ENCODE measurements around the gene PTPRG. TPM values are rescaled to one million over a fixed set of nuclear protein-coding genes. Genes with fewer than 3 reads are reported as not detected.

The PTPRG gene
- total and polyA plus RNA-seq, 10 of the 15 experiments (the other 5 are each of a cell fraction or from before 2014, with no cell fraction given), result 0.29 to 20.7 (median 1.4) TPM

GRCh38 chr3:62070891-62071290 lies 509.5 kb downstream of the PTPRG start:
- Histone ChIP-seq H3K4me2 (ENCODE audit: control insufficient read depth, insufficient read depth) (no peak overlapping the region), H3K9ac (ENCODE audit: control insufficient read depth, insufficient read depth, low read length) (no peak overlapping the region), H3K4me1 (ENCODE audit: control insufficient read depth, insufficient read depth, low read length) (no peaks in the 10 kb centered on the region), H3K27me3 (replicated peaks in 1 of 2; ENCODE audit: control insufficient read depth in 2 of 2, insufficient read depth in 2 of 2, low read length in 1 of 2) (no peaks in the 10 kb centered on the region), H2AFZ (ENCODE audit: control insufficient read depth, low read depth, low read length) (no peak overlapping the region), H3K27ac (ENCODE audit: control insufficient read depth, insufficient read depth) (no peak overlapping the region), H4K20me1 (ENCODE audit: control insufficient read depth, insufficient read depth) (no peaks in the 10 kb centered on the region), H3K79me2 (ENCODE audit: control insufficient read depth, insufficient read depth, low read length) (no peaks in the 10 kb centered on the region), H3K4me3 (no peak overlapping the region), H3K36me3 (ENCODE audit: control insufficient read depth in 2 of 2, insufficient read depth in 2 of 2, low read length in 1 of 2) (no peaks in the 10 kb centered on the region), H3K9me3 (replicated peaks; ENCODE audit: control insufficient read depth, insufficient read depth, low read length) (no peaks in the 10 kb centered on the region)
- FAIRE-seq, result no peak
- SMC1A ChIA-PET (ENCODE audit: uncharacterized antibody, unreplicated experiment), result interaction anchor here (0.6 to 2.1 kb wide), 10 partner anchors 9 to 504 kb away, joined by 3 to 5 read pairs (median 3); no protein-coding TSS in a partner anchor
- POLR2A ChIA-PET, result interaction anchor here (0.9 kb wide), 1 partner anchor 12 kb away, joined by 3 read pairs; no protein-coding TSS in a partner anchor
- TF ChIP-seq YBX1 (IDR thresholded peaks at IDR 0.05) (no peak), NRF1 (conservative IDR thresholded peaks at IDR 0.05; ENCODE audit: low read depth, low read length) (no peak), RBBP5 (conservative IDR thresholded peaks at IDR 0.05) (no peak)
- CTCF ChIA-PET, result interaction anchor here (0.5 to 3.3 kb wide), 8 partner anchors 12 to 505 kb away, joined by 3 to 9 read pairs (median 3); no protein-coding TSS in a partner anchor
- ATAC-seq, result no peak
- WGBS (ENCODE audit: insufficient coverage, insufficient replicate concordance, low lambda C conversion rate, missing lambda C conversion rate), result 7% methylated on average over 7 of the region's 7 CpGs
- no TSS peak for BruUV-seq (replicated peaks)
- no peak for DNase-seq (ENCODE audit: low read depth, low spot score)
- intact Hi-C loops (cut with micrococcal nuclease; ENCODE audit: unreplicated experiment), result no loop called here
- in situ Hi-C loops (cut with MboI), result no loop called here
- RAD21 ChIA-PET (ENCODE audit: unreplicated experiment), result interaction anchor here (1.0 to 1.6 kb wide), 3 partner anchors 11 to 176 kb away, joined by 3 to 6 read pairs (median 3); no protein-coding TSS in a partner anchor

GRCh38 chr3:62073038-62073437 lies 511.7 kb downstream of the PTPRG start:
- BruUV-seq (replicated peaks), result no TSS peak
- Histone ChIP-seq H3K36me3 (ENCODE audit: control insufficient read depth in 2 of 2, insufficient read depth in 2 of 2, low read length in 1 of 2) (no peaks in the 10 kb centered on the region), H2AFZ (ENCODE audit: control insufficient read depth, low read depth, low read length) (no peak overlapping the region), H3K4me1 (ENCODE audit: control insufficient read depth, insufficient read depth, low read length) (no peaks in the 10 kb centered on the region), H3K27me3 (replicated peaks in 1 of 2; ENCODE audit: control insufficient read depth in 2 of 2, insufficient read depth in 2 of 2, low read length in 1 of 2) (no peaks in the 10 kb centered on the region), H3K9ac (ENCODE audit: control insufficient read depth, insufficient read depth, low read length) (no peak overlapping the region), H3K4me3 (no peak overlapping the region), H3K9me3 (replicated peaks; ENCODE audit: control insufficient read depth, insufficient read depth, low read length) (no peaks in the 10 kb centered on the region), H3K4me2 (ENCODE audit: control insufficient read depth, insufficient read depth) (no peak overlapping the region), H4K20me1 (ENCODE audit: control insufficient read depth, insufficient read depth) (no peaks in the 10 kb centered on the region), H3K27ac (ENCODE audit: control insufficient read depth, insufficient read depth) (no peak overlapping the region), H3K79me2 (ENCODE audit: control insufficient read depth, insufficient read depth, low read length) (no peaks in the 10 kb centered on the region)
- FAIRE-seq (no peak), ATAC-seq (no peak), DNase-seq (ENCODE audit: low read depth, low spot score) (no peak)
- CTCF ChIA-PET, result no interaction called here
- RAD21 ChIA-PET (ENCODE audit: unreplicated experiment), result no interaction called here
- POLR2A ChIA-PET, result no interaction called here
- intact Hi-C loops (cut with micrococcal nuclease; ENCODE audit: unreplicated experiment), result no loop called here
- WGBS (ENCODE audit: insufficient coverage, insufficient replicate concordance, low lambda C conversion rate, missing lambda C conversion rate), result 94% methylated on average over 1 of the region's 1 CpG
- SMC1A ChIA-PET (ENCODE audit: uncharacterized antibody, unreplicated experiment), result no interaction called here
- in situ Hi-C loops (cut with MboI), result no loop called here
- TF ChIP-seq GATAD2B (conservative IDR thresholded peaks at IDR 0.05; ENCODE audit: low read depth), result no peak
- no peak for TF ChIP-seq GABPA (IDR thresholded peaks at IDR 0.05; ENCODE audit: low read depth)
- TF ChIP-seq ZBTB40 (IDR thresholded peaks at IDR 0.05; ENCODE audit: borderline replicate concordance), result no peak
- no peak for TF ChIP-seq MLLT1 (IDR thresholded peaks at IDR 0.05)
- TF ChIP-seq KDM1A (IDR thresholded peaks at IDR 0.05; ENCODE audit: borderline replicate concordance), result no peak
- TF ChIP-seq CEBPZ (IDR thresholded peaks at IDR 0.05; ENCODE audit: low read depth, low read length), result no peak
